Common myeloid progenitor, CD34-positive (primary cell): ENCODE results near the gene C4orf50.

Experiments
- CTCF ChIA-PET: fragments of 350-600 bp; sonication (Branson Sonifier 250); formaldehyde crosslinking; loops from one replicate; lab custom pipeline; 2021; ENCODE audit warnings: antibody characterized with exemption; lab: Charles Lee
- POLR2A ChIA-PET: fragments of 350-600 bp; sonication (Branson Sonifier 250); formaldehyde crosslinking; loops from one replicate; lab custom pipeline; 2021; ENCODE audit warnings: antibody characterized with exemption; lab: Charles Lee
- DNase-seq, 3 donors: peaks; one replicate each; pipeline versions ENCODE4 v3.0.0 to v3.0.0-alpha.2; 2013
- H3K27ac ChIP-seq, 2 experiments: 1 replicate in 1 of 2; 2 replicates in 1 of 2; pipeline ENCODE4 v1.7.0; 2013; ENCODE audit warnings: inconsistent platforms in 2 of 2, low read length in 2 of 2, mild to moderate bottlenecking in 2 of 2, low read depth in 1 of 2, moderate library complexity in 1 of 2; ENCODE audit not compliant: severe bottlenecking in 2 of 2, insufficient read depth in 1 of 2, poor library complexity in 1 of 2
- H3K27me3 ChIP-seq, 5 experiments: replicated peaks in 2 of 5; 1 replicate in 3 of 5; 2 replicates in 2 of 5; pipeline versions ENCODE4 v1.6.1 to v1.7.0; 2013; ENCODE audit warnings: low read length in 4 of 5, mild to moderate bottlenecking in 2 of 5, moderate library complexity in 2 of 5, inconsistent platforms in 1 of 5; ENCODE audit not compliant: insufficient read depth in 5 of 5, control insufficient read depth in 4 of 5
- H3K36me3 ChIP-seq, 4 experiments: 1 replicate in 2 of 4; 2 replicates in 2 of 4; pipeline versions ENCODE4 v1.6.1 to v1.7.0; 2013; ENCODE audit warnings: low read length in 3 of 4, control low read depth in 1 of 4, mild to moderate bottlenecking in 1 of 4; ENCODE audit not compliant: control insufficient read depth in 4 of 4, insufficient read depth in 4 of 4
- H3K4me1 ChIP-seq, 4 experiments: 1 replicate in 3 of 4; 2 replicates in 1 of 4; pipeline versions ENCODE4 v1.6.1 to v1.7.1; 2013; ENCODE audit warnings: low read length in 3 of 4, mild to moderate bottlenecking in 3 of 4, control low read depth in 1 of 4, inconsistent platforms in 1 of 4, moderate library complexity in 1 of 4; ENCODE audit not compliant: control insufficient read depth in 4 of 4, insufficient read depth in 4 of 4; ENCODE audit errors: control extremely low read depth in 1 of 4
- H3K4me3 ChIP-seq, 7 experiments: 1 replicate in 4 of 7; 2 replicates in 3 of 7; pipeline versions ENCODE4 v1.5.1 to v1.7.0; 2013; ENCODE audit warnings: mild to moderate bottlenecking in 7 of 7, low read length in 6 of 7, moderate library complexity in 6 of 7, inconsistent platforms in 2 of 7, low read depth in 2 of 7, control low read depth in 1 of 7; ENCODE audit not compliant: insufficient read depth in 4 of 7, control insufficient read depth in 1 of 7; ENCODE audit errors: extremely low read depth in 1 of 7
- H3K9me3 ChIP-seq, 5 experiments: 1 replicate in 4 of 5; 2 replicates in 1 of 5; pipeline versions ENCODE4 v1.6.1 to v1.7.1; 2013; ENCODE audit warnings: low read length in 4 of 5, mild to moderate bottlenecking in 2 of 5, inconsistent platforms in 1 of 5, low read depth in 1 of 5, moderate library complexity in 1 of 5; ENCODE audit not compliant: control insufficient read depth in 4 of 5, insufficient read depth in 2 of 5; ENCODE audit errors: control extremely low read depth in 1 of 5
- WGBS: methylation state at CpG from one replicate; pipeline ENCODE4 v1.1.5; 2013; ENCODE audit not compliant: insufficient coverage; 5-methylcytosine and 5-hydroxymethylcytosine counted together

C4orf50 gene

GRCh38 chr4:5982156-5982973 lies 35.9 kb downstream of the C4orf50 start:
- H3K36me3 ChIP-seq: no peaks in the 10 kb centered on the region
- ChIA-PET CTCF (interaction anchor here (1.0 to 2.9 kb wide), 2 partner anchors 8 to 16 kb away, joined by 4 to 13 read pairs; no protein-coding TSS in a partner anchor), POLR2A (no interaction called here)
- no peak for DNase-seq
- H3K27ac ChIP-seq: no peak overlapping the region
- H3K4me3 ChIP-seq: no peak overlapping the region
- 93% methylated on average over 8 of the region's 9 CpGs for WGBS
- peaks cover 0 to 27% (median 11%) of the 10 kb centered on the region in 5 experiments for H3K27me3 ChIP-seq
- peaks cover 0 to 10% (median 0%) of the 10 kb centered on the region in 5 experiments for H3K9me3 ChIP-seq
- H3K4me1 ChIP-seq: no peaks in the 10 kb centered on the region

DNA sequence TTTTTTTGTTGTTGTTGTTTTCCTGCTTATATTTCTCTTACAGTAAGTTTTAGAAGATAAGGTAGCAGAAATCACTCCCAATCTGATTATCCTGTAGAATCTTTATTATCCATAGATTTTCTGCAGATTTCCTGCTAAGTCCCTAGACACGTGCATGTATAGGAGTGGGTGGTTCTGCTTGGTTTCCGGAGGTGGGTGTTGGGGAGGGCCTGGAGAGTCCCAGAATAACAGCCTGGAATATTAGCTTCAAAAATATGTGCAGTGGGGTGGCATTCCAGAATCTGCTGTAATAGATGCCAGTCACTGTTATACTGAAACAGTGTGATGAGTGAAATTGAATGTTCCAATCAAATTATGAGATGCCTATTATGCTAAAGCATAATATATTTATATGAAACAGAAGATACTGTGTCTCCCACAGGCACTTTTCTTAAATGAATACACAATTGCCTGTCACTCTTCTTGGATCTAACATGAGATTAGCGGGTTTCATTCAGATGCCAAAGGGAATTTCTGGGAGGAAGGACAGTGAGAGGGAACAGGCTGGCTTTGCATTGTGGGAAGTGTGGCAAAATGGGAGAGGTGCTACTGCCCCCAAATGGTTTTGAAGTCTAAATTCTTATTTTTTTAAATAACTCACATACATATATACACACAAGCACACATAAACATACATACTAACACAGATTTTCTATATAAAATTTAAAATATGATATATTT lies 37.6 kb downstream of the C4orf50 start:
- POLR2A ChIA-PET: no interaction called here
- CTCF ChIA-PET: no interaction called here
- Histone ChIP-seq H3K27ac (no peak overlapping the region), H3K36me3 (no peaks in the 10 kb centered on the region), H3K4me3 (no peak overlapping the region), H3K9me3 (peaks cover 0 to 10% (median 0%) of the 10 kb centered on the region in 5 experiments), H3K27me3 (peaks cover 2 to 36% (median 11%) of the 10 kb centered on the region in 5 experiments), H3K4me1 (no peaks in the 10 kb centered on the region)
- DNase-seq: no peak
- WGBS: 100% methylated on average over 1 of the region's 3 CpGs

GRCh38 chr4:5979981-5980380 lies 38.2 kb downstream of the C4orf50 start:
- POLR2A ChIA-PET: no interaction called here
- Histone ChIP-seq H3K4me1 (no peaks in the 10 kb centered on the region), H3K4me3 (no peak overlapping the region), H3K36me3 (no peaks in the 10 kb centered on the region), H3K9me3 (peaks cover 0 to 8% (median 0%) of the 10 kb centered on the region in 5 experiments), H3K27me3 (peaks cover 2 to 41% (median 13%) of the 10 kb centered on the region in 5 experiments), H3K27ac (no peak overlapping the region)
- CTCF ChIA-PET: no interaction called here
- DNase-seq: no peak
- WGBS: 13% methylated on average over 10 of the region's 11 CpGs

DNA sequence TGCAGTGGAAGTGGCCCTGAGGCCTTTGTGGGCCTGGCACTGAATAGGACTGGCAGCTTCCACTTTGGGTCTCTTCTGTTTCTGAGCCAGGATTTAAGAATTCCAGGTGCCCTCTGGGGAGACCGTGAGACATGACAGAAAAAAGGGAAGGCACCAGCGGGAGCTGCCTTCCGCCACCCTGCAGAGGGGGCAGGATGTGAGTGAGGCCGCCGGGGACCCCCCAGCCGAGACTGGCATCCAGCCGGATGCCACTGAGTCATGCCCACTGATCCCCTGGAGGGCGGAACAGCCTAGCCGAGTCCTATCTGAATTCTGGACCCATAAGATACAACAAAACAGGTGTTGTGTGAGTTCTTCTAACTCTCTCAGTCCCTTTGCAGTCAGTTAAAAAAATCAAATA lies 41.3 kb downstream of the C4orf50 start:
- no peak for DNase-seq
- ChIA-PET POLR2A (interaction anchor here (0.7 kb wide), 1 partner anchor 141 kb away, joined by 4 read pairs; no protein-coding TSS in a partner anchor), CTCF (no interaction called here)
- no peak overlapping the region for H3K4me3 ChIP-seq
- no peaks in the 10 kb centered on the region for H3K9me3 ChIP-seq
- no peak overlapping the region for H3K27ac ChIP-seq
- 80% methylated on average over 9 of the region's 9 CpGs for WGBS
- H3K36me3 ChIP-seq: no peaks in the 10 kb centered on the region
- no peaks in the 10 kb centered on the region for H3K4me1 ChIP-seq
- peaks cover 2 to 36% (median 13%) of the 10 kb centered on the region in 5 experiments for H3K27me3 ChIP-seq

GRCh38 chr4:5976431-5976830 lies 41.8 kb downstream of the C4orf50 start:
- H3K36me3 ChIP-seq: no peaks in the 10 kb centered on the region
- H3K27ac ChIP-seq: no peak overlapping the region
- WGBS: 97% methylated on average over 3 of the region's 6 CpGs
- H3K4me1 ChIP-seq: no peaks in the 10 kb centered on the region
- H3K9me3 ChIP-seq: no peaks in the 10 kb centered on the region
- no peak overlapping the region for H3K4me3 ChIP-seq
- CTCF ChIA-PET: interaction anchor here (1.6 kb wide), 1 partner anchor 22 kb away, joined by 5 read pairs; no protein-coding TSS in a partner anchor
- POLR2A ChIA-PET: interaction anchor here (0.7 kb wide), 1 partner anchor 141 kb away, joined by 4 read pairs; no protein-coding TSS in a partner anchor
- peaks cover 2 to 35% (median 13%) of the 10 kb centered on the region in 5 experiments for H3K27me3 ChIP-seq
- DNase-seq: no peak

GRCh38 chr4:5974321-5974720 lies 43.9 kb downstream of the C4orf50 start:
- ChIA-PET CTCF (no interaction called here), POLR2A (no interaction called here)
- Histone ChIP-seq H3K4me3 (no peak overlapping the region), H3K27ac (no peak overlapping the region), H3K27me3 (peaks cover 2 to 32% (median 6%) of the 10 kb centered on the region in 5 experiments), H3K9me3 (no peaks in the 10 kb centered on the region), H3K4me1 (no peaks in the 10 kb centered on the region), H3K36me3 (no peaks in the 10 kb centered on the region)
- 75% methylated on average over 14 of the region's 15 CpGs for whole genome bisulfite sequencing
- no peak for DNase-seq
